T-helper 2 cell (primary cell): ENCODE results near the gene TOMM5.

Source experiments
- DNase-seq, 5 experiments: peaks; one replicate each; pipeline versions ENCODE4 v3.0.0 to v3.0.0-alpha.2; 2012 to 2022
- total RNA-seq, 2 donors: gene quantifications; one replicate each; lab custom pipeline; 2026; lab: John Stamatoyannopoulos, UW

TOMM5 gene
- 4.6 to 6.2 reads per million in 2 donors for total RNA-seq

GRCh38 chr9:37592108-37592951 is at the start of gene TOMM5:
Gene TOMM5 (minus strand): TSS chr9:37592597. CDS start chr9:37592532, 65 bp downstream.
- DNase-seq = peak; percentile 75 to 96 (median 86)

- no peak for DNase-seq
These were observed 48.9 kb upstream of the TOMM5 start for GRCh38 chr9:37641331-37641730.

GRCh38 chr9:37640246-37640645 is 47.8 kb upstream of the TOMM5 start:
- DNase-seq = no peak

GRCh38 chr9:37639841-37640240 is 47.4 kb upstream of the TOMM5 start:
- no peak for DNase-seq

- DNase-seq = no peak
These were observed 46.8 kb upstream of the TOMM5 start for GRCh38 chr9:37639109-37639762.

GRCh38 chr9:37636511-37637448 is 44.4 kb upstream of the TOMM5 start:
- no peak for DNase-seq

GRCh38 chr9:37635808-37636207 is 43.4 kb upstream of the TOMM5 start:
- DNase-seq = no peak

GRCh38 chr9:37632479-37632878 is 40.1 kb upstream of the TOMM5 start:
- no peak for DNase-seq

GRCh38 chr9:37626708-37627292 is 34.4 kb upstream of the TOMM5 start:
- DNase-seq = no peak

- no peak for DNase-seq
These were observed 33.4 kb upstream of the TOMM5 start for GRCh38 chr9:37625758-37626147.

- DNase-seq = no peak
These were observed 32.8 kb upstream of the TOMM5 start for GRCh38 chr9:37625036-37625757.

- no peak for DNase-seq
These were observed 31.7 kb upstream of the TOMM5 start for GRCh38 chr9:37624073-37624472.

- no peak for DNase-seq
These were observed 30.9 kb upstream of the TOMM5 start for GRCh38 chr9:37623267-37623666.

- no peak for DNase-seq
These were observed 30.1 kb upstream of the TOMM5 start for GRCh38 chr9:37622462-37622861.

- no peak for DNase-seq
These were observed 29.1 kb upstream of the TOMM5 start for GRCh38 chr9:37621273-37622121.

- no peak for DNase-seq
These were observed 28.0 kb upstream of the TOMM5 start for GRCh38 chr9:37620396-37620795.

GRCh38 chr9:37619806-37620205 is 27.4 kb upstream of the TOMM5 start:
- no peak for DNase-seq

- no peak for DNase-seq
These were observed 26.4 kb upstream of the TOMM5 start for GRCh38 chr9:37618817-37619216.

GRCh38 chr9:37617832-37618231 is 25.4 kb upstream of the TOMM5 start:
- peak in 1 of 5 experiments; percentile 6 for DNase-seq

GRCh38 chr9:37617161-37617560 is 24.8 kb upstream of the TOMM5 start:
- no peak for DNase-seq

GRCh38 chr9:37611961-37612360 is 19.6 kb upstream of the TOMM5 start:
- DNase-seq = no peak
